Lower leg skin (tissue), 4 donors: ENCODE data around the gene TCF15. TPM values are rescaled to one million over a fixed set of nuclear protein-coding genes. Genes with fewer than 3 reads are reported as not detected.

ENCODE experiments used
- DNase-seq, 2 donors: peaks; one replicate each; pipeline ENCODE4 v3.0.0-alpha.2; 2019; ENCODE audit warnings: low spot score in 2 of 2
- H3K4me3 ChIP-seq: fragments of 200-600 bp; sonication (generic); 2 replicates; pipeline ENCODE4 v1.5.1; 2017; ENCODE audit warnings: mild to moderate bottlenecking, low read depth; ENCODE audit not compliant: poor library complexity, severe bottlenecking
- CTCF ChIP-seq, 3 donors: fragments of 450-650 bp; IDR thresholded peaks; one replicate each; pipeline ENCODE4 v1.5.1; 2016; ENCODE audit warnings: antibody characterized with exemption in 3 of 3, mild to moderate bottlenecking in 3 of 3, moderate library complexity in 2 of 3
- POLR2A ChIP-seq, 2 donors: fragments of 450-650 bp; IDR thresholded peaks; one replicate each; pipeline ENCODE4 v1.6.1; 2016 to 2017; ENCODE audit warnings: antibody characterized with exemption in 2 of 2, mild to moderate bottlenecking in 1 of 2, moderate library complexity in 1 of 2
- WGBS, 2 donors: methylation state at CpG; one replicate each; pipeline ENCODE4 v1.1.5; 2018; 5-methylcytosine and 5-hydroxymethylcytosine counted together
- intact Hi-C: fragments of 100-400 bp; cut with DNase I; formaldehyde crosslinking; loops from one replicate; pipeline ENCODE4 v1.15.0; 2023; ENCODE audit warnings: low total_unique reads
- total RNA-seq, 4 donors: library from RNA; depleted of rRNA; stranded (reverse); fragments of >200 nt; gene quantifications; one replicate each; pipeline ENCODE4 v1.1.0, GENCODE V29; 2016

Gene TCF15
- total RNA-seq, 4 donors from 2014 or later, result 0.71 TPM; not detected in 3

DNA sequence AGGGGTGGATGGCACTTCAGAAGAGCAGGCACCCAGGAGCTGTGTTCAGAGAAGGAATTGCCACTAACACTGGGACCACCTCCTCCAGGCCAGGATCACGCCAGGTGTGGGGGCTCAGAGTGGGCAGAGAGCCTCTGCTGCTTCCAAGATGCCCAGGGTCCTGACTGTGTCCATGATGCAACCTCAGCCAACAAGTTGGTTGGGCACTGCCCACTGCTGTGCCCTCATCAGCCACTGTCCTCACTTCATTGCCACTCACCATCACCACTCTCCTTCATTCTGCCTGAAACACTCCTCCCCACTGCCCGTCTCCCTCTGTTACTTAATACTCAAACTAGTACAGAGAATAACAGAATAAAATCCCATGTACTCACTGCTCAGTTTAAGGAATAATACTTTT is 16.5 kb upstream of the TCF15 start:
- intact Hi-C loops, result no loop called here
- no peak for DNase-seq
- 63 to 66% methylated on average over 2 of the region's 2 CpGs for WGBS, 2 donors
- H3K4me3 ChIP-seq, result no peak overlapping the region
- TF ChIP-seq CTCF (IDR thresholded peaks at IDR 0.05) (no peak), POLR2A (IDR thresholded peaks at IDR 0.05) (no peak)

- 77 to 91% methylated on average over 4 of the region's 4 CpGs for WGBS, 2 donors
- H3K4me3 ChIP-seq, result no peak overlapping the region
- no peak for TF ChIP-seq POLR2A (IDR thresholded peaks at IDR 0.05)
- TF ChIP-seq CTCF (IDR thresholded peaks at IDR 0.05), result no peak
- intact Hi-C loops, result no loop called here
- DNase-seq, result no peak
Observed at GRCh38 chr20:625360-625932, 15.3 kb upstream of the TCF15 start.

- 64 to 71% methylated on average over 4 of the region's 4 CpGs for WGBS, 2 donors
- no peak for DNase-seq
- TF ChIP-seq POLR2A (IDR thresholded peaks at IDR 0.05) (no peak), CTCF (IDR thresholded peaks at IDR 0.05) (no peak)
- no peak overlapping the region for H3K4me3 ChIP-seq
- intact Hi-C loops, result no loop called here
Observed at GRCh38 chr20:623704-624103, 13.6 kb upstream of the TCF15 start.

- intact Hi-C loops, result no loop called here
- TF ChIP-seq POLR2A (IDR thresholded peaks at IDR 0.05) (no peak), CTCF (IDR thresholded peaks at IDR 0.05) (no peak)
- WGBS, 2 donors, result 7 to 18% methylated on average over 4 of the region's 4 CpGs
- no peak for DNase-seq
- no peak overlapping the region for H3K4me3 ChIP-seq
Observed at GRCh38 chr20:623021-623420, 12.9 kb upstream of the TCF15 start.

DNA sequence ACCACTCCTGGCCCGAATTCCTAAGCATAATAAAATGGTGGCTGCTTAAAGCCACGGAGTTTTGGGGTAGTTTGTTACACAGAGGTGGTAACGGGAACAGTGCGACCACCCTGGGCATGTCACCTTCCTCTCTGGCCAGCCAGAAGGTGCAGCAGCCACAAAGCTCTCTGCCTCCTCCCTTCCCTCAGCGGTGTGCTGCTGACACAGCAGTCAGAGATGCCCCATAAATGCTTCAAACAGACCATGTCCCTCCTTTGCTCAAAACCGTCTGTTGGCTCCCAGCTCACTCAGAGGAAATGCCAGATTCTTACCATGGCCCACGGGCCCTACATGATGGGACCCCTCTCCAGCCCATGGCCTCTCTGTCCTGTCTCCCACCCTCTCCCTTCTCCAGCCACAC is 12.1 kb upstream of the TCF15 start:
- DNase-seq, result no peak
- TF ChIP-seq CTCF (IDR thresholded peaks at IDR 0.05) (no peak), POLR2A (IDR thresholded peaks at IDR 0.05) (no peak)
- no peak overlapping the region for H3K4me3 ChIP-seq
- intact Hi-C loops, result no loop called here
- WGBS, 2 donors, result 62 to 71% methylated on average over 7 of the region's 7 CpGs

GRCh38 chr20:621125-621756 is 11.1 kb upstream of the TCF15 start:
- DNase-seq, result no peak
- no peak overlapping the region for H3K4me3 ChIP-seq
- intact Hi-C loops, result no loop called here
- no peak for TF ChIP-seq POLR2A (IDR thresholded peaks at IDR 0.05)
- no peak for TF ChIP-seq CTCF (IDR thresholded peaks at IDR 0.05)
- WGBS, 2 donors, result 28 to 45% methylated on average over 5 of the region's 5 CpGs
